ENCODE data around the gene GRIK2.

GRIK2 gene

GRCh38 chr6:101728956-101729355 is 335.4 kb downstream of the GRIK2 start:
- no peak for DNase-seq

DNA sequence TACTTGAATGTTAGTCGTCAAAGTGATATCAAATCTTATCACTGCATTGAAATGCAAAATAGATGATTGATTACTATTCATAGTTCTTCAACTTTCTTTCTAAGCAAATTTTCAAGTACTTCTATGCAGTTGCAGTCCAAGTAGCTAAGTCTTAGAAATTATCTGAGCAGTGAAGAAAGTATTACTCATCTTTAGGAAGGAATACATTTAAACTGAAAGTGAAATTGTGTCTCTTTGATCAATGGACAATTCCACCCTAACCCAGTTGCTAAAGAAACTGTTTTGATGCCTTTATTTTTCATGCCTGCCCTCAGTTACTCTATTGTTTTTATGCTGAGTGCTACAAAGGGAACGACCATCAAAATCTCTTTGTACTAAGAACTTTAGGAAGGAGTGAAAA is 337.4 kb downstream of the GRIK2 start:
- DNase-seq = no peak

DNA sequence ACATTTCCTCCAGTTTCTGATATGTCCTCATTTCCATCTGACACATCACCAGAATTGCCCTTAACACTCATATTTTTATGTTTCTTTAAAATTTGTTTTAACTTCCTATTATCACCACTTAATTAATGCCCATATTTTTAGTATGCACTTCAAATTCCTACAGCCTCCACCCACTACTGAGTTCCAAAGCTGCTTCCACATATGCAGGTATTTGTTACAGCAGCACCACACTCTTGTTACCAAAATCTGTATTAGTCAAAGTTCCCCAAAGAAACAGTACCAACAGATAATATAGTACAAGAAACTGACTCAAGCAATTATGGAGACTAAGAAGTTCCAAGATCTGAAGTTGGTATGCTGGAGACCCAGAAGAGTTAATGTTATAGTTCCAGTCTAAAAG is 340.4 kb downstream of the GRIK2 start:
- DNase-seq = no peak

- no peak for DNase-seq
Observed at GRCh38 chr6:101738481-101738880, 345.0 kb downstream of the GRIK2 start.

DNA sequence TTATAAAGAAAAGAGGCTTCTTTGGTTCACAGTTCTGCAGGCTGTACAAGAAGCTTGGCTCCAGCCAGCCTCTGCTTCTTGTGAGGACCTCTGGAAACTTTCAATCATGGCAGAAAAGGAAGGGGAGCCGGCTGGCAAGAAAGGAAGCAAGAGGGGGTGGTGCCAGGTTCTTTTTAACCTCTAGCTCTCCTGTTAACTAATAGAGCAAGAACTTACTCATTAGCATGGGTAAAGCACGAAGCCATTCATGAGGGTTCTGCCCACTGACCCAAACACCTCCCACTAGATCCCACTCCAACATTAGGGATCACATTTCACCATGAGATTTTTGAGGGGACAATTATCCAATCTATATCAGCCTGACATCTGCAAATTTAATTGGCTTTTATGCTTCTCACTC is 347.1 kb downstream of the GRIK2 start:
- no peak for DNase-seq

DNA sequence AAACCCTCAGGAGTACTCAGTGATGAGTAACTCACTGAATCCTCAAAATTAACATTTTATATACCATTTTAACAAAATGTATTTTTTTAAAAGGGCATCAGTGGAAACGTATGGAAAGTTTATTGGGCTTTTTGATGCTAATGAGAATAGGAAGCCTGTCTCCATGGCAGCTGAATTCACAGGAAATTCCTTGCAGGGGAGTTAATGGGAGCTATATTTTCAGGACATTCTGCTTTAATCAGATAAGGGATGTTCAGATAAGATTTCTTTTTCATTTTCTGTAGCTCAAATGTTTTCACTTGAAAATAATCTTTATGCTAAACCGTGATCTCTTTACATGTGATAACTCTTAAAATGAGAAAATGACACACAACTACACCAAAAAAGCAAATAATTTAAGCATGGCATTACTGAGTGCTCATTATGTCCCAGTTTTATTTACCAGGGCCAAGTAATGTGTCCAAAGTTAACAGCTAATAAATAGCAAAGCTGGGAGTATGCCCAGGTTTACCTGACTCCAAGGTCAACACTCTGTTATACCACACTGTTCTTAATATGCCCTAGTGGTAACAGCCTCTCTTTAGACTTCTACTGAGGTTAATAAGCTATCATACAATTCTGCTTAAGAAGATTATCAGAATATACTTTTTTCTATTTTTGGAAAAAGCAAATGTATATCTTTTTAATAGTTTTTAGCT is 348.1 kb downstream of the GRIK2 start:
- DNase-seq = no peak

DNA sequence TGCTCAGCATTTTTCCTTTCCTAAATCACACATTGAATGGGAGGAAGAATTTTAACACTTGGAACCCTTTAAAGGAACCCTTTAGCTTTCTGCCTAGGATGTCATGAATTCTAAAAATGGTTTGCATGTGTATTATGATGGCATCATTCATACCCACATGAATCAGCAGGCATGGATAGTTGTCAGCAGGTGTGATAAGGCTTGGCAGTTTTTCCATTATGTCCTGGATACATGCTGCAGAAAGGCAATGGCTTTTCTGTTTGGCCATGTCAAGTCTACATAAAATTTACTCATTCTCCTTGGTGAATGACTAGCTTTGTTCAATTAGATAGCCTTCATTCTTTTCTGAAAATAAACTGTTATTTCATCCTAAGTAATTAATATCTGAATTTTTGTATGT is 353.7 kb downstream of the GRIK2 start:
- DNase-seq = no peak

DNA sequence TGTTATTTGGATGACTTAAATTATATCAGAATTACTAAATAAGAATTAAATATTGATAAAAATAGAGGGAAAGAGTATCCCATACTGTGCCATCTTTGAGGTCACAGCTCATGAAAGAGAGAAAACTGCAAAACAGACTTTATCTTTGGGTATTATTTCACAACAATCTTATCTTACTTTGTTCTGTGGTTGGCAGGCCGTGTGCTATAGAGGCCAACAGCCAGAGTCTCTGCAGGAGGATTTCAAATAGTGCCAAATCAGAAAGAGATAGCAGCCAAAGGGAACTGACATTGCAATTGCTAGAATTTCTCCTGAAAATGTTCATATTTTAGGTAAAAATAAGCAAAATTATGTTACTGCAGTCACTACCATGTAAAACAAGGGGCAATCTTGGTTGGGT is 354.2 kb downstream of the GRIK2 start:
- DNase-seq = no peak

GRCh38 chr6:101755931-101756330 is 362.4 kb downstream of the GRIK2 start:
- no peak for DNase-seq

- DNase-seq = no peak
Observed at GRCh38 chr6:101758368-101758767, 364.9 kb downstream of the GRIK2 start.

DNA sequence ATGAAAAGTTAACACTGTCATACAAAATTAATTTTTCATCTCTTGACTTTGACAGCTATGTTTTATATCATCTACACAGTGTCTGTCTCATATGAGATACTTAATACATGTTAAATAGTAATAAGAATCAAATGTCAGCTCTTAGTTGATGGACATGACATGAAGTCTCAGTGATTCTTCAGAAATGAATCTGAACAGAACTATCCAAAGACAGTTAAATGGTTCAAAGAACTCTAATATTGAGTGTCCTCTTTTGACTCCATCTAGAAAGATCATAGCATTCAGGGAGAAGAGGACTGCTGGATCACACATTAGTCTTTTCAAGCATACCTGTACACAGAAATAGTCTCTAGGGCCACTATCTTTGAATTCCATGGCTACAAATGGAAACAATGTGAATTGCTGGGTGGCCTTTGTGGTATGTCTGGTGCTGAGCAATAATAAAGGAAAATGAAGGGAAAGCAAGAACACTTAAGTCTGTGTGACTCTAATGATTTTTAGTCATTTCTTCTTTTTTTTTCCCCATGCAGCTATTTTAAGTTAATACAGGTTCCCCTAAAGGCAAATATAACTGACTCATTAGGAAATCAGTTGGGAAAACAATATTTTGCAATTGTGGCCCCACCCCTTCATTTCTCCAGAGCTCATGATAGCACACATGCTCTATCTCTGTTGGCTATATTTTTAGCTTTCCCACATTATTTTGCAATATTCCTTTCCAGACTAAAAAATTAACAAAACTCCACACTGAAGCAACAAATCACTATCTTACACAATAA is 367.5 kb downstream of the GRIK2 start:
- no peak for DNase-seq

DNA sequence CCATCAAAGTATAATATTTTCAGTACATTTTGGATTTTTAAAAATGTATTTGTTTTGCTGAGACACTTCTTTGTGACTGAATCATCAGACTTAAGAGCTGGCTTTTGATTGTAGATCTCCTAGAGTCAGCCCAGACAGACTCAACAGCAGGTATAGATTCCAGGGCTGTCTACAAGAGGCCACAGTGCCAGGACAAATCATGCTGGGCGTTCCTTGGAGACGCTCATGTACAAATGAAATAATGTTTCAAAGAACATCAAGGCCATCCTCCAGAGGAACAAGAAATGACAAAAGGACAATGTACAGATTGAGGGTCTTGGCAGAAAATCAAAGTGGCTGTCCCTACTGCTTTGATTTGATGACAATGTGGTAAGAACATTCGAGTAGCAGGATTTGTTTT is 369.3 kb downstream of the GRIK2 start:
- DNase-seq = no peak

GRCh38 chr6:101765281-101765680 is 371.8 kb downstream of the GRIK2 start:
- no peak for DNase-seq

GRCh38 chr6:101770116-101770515 is 376.6 kb downstream of the GRIK2 start:
- no peak for DNase-seq

- DNase-seq = no peak
Observed at GRCh38 chr6:101776919-101777350, 383.4 kb downstream of the GRIK2 start.

DNA sequence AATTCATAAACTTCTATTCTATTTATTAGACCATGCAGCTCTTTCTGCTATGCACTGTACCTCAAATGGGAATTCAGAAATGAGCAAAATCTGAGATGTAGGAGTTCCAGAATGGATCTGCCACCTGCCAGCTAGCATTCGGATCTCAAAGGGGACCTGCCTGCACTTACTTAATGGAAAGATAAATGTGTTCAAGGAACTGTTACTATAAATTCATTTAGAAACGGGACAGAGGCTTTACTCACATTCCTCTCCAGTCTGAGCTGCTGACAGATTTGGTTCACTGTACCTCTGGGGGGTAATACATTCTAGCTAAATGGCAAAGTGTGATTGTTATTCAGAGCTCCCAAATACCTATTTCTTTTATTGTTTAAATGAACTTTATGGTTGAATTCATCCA is 384.1 kb downstream of the GRIK2 start:
- no peak for DNase-seq

DNA sequence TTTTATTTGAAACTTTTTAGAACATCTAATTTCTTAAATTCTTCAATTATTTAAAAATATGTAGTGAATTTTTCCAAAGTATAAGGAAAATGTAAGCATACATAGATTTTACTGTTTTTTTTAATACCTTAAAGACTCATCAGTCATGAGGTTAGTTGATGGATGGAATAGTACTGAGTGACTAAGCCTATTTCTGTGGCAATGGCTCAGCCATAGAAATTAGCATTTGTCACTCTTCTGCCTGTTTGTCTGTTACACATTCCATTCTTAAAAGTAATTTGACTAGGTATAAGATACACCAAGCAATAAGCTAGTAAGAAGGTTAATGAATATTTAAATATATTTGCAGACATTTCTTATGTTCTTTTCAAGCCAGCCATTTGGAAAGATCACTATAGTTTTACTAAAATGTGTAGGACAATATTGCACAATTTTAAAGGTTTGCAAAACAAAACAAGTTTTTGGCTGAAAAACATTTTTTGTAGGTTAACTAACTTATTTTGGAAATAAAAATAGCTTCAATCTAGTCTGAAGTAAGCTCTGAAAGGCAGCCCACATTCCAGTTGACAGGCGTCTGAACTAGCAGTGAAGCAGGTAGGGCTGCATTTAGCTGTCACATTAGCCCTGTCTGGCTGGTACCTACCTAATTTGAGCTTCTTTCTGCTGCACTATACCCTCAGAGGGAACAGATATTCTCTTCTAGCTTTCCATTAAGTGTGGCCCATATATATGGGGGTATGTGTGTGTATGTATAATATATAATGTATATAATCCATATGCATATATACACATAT is 385.7 kb downstream of the GRIK2 start:
- DNase-seq = no peak

DNA sequence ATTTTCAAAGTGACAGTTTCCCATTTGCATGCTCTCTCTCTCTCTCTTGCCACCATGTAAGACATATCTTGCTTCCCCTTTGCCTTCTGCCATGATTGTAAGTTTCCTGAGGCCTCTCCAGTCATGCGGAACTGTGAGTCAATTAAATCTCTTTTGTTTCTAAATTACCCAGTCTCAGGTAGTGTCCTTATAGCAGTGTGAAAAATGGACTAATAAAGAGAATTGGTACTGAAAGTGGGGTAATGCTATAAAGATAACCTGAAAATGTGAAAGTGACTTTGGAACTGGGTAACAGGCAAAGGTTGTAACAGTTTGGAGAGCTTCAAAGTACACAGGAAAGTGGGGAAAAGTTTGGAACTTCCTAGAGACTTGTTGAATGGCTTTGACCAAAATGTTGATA is 389.8 kb downstream of the GRIK2 start:
- no peak for DNase-seq

DNA sequence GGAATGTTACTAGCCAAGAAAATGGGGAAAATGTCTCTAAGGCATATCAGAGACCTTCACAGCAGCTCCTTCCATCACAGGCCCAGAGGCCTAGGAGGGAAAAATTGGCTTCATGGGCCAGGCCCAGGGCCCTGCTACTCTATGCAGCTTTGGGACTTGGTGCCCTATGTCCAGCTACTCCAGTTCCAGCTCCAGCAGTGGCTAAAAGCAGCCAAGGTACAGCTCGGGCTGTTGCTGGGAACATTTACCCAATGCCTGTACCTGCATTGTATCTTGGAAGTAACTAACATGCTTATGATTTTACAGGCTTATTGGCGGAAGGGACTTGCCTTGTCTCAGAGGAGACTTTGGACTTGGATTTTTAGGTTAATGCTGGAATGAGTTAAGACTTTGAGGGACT is 390.6 kb downstream of the GRIK2 start:
- no peak for DNase-seq

DNA sequence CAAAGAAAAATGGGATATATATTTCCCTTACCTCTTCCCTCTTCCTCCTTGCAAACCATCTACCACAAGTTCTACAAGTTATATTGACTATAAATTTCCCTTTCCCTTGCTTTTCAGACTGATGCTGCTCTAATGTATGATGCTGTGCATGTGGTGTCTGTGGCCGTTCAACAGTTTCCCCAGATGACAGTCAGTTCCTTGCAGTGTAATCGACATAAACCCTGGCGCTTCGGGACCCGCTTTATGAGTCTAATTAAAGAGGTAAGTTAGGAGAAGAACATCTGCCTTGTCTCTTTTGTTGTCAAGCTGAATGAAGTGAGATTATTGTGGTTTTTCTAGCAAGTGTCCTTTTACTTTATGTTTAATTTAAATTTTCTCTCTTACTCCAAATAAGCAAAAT is 406.0 kb downstream of the GRIK2 start:
- no peak for DNase-seq

- DNase-seq = no peak
Observed at GRCh38 chr6:101800598-101800997, 407.1 kb downstream of the GRIK2 start.

DNA sequence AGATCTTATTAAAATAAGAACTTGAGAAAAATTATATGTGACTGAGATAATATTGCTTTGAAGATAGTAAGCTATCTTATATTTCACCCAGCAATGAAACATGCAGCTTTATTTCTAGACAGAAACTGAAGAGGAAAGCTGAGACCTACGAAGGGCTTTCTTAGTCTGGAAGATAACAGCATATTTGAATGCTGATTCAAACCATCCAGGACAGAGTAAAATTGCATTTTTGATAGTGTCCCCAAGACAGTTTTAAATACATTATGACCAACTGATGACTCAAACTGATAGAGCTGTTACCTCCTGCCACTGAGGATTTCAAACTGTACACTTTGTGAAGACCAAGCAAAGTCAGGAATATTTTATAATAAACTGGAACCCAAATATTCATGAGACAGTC is 409.6 kb downstream of the GRIK2 start:
- DNase-seq = no peak

GRCh38 chr6:101806241-101806640 is 412.7 kb downstream of the GRIK2 start:
- no peak for DNase-seq

DNA sequence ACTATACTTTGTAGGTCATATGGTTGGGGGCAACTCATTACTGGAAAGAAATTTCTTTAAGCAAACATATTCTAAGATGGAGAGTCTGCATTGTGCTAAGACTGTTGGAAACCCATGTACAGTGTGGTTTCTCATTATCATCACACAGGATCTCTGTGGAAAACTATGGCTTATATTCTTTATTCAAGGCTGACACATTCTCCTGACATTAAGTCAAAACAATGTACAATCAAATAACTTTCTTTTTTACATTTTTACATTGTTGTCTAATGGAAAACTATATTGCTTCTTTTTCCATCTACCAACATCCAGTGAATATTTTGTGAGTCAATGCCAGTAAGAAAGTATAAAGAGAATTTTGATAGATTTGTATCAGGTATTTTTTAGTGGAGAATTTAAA is 417.6 kb downstream of the GRIK2 start:
- no peak for DNase-seq
